ENCODE results near the gene TPST2. TPM values are rescaled to one million over a fixed set of nuclear protein-coding genes. Genes with fewer than 3 reads are reported as not detected.

Gene TPST2
- total RNA-seq: 10 to 100 TPM; 26.8 to 47.9 (median 38.5) TPM

DNA sequence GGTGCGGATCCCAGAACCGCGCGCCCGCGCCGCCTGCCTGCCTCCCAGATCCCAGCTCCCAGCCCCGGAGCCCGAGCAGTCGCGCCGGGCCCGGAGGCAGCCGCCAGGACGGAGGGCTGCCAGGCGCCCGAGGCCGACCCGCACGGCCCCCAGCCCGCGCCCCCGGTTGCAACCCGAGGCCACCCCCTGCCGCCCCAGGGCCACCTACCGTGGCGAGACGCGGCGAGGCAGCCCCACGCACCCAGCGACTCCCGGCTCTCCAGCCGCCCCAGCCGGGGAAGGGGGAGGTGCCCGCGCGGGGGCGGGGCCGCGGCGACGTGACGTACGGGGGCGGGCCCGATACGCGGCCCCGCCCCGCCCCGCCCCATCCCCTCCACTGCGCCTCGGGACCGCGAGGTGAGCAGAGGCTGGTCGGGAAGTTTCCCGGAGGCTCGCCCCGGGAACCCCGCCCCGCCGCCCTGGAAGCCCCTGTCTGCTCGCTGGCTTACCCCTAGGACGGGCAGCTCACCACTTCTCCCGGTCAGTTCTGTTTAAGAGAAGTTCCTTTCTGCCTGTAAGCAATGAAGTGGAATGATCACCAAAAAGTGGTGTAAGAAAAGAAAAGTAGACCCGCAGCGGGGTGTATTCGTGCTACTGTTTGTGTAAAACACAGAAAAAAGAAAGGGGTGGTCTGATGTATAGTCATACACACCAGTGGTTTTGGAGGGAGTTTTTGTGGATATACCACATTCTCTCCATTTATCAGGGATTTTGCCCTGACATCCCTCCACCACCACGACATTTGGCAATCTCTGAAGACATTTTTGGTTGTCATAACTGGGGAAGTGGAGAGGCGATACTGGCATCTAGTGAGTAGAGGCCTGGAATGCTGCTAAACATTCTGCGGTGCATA is at the start of gene TPST2:
TPST2 (minus strand) TSS at position 288 of the 892 bp plus-strand sequence. CDS start 48,502 bp downstream, outside the sequence.
- peaks cover 0 to 32% (median 5%) of the 10 kb centered on the region in 4 donors for H3K4me1 ChIP-seq
- H3K27ac ChIP-seq: peak within 1 kb of the TSS; percentile 85 to 94 (median 90)
- H3K9me3 ChIP-seq: no peaks in the 10 kb centered on the region
- H3K36me3 ChIP-seq: no peaks in the 10 kb centered on the region
- H3K27me3 ChIP-seq: no peaks in the 10 kb centered on the region
- peak; percentile 78 to 90 (median 89) for DNase-seq
- peak within 1 kb of the TSS; percentile 92 to 100 (median 96) for H3K4me3 ChIP-seq
- TF ChIP-seq, protein P1, sequence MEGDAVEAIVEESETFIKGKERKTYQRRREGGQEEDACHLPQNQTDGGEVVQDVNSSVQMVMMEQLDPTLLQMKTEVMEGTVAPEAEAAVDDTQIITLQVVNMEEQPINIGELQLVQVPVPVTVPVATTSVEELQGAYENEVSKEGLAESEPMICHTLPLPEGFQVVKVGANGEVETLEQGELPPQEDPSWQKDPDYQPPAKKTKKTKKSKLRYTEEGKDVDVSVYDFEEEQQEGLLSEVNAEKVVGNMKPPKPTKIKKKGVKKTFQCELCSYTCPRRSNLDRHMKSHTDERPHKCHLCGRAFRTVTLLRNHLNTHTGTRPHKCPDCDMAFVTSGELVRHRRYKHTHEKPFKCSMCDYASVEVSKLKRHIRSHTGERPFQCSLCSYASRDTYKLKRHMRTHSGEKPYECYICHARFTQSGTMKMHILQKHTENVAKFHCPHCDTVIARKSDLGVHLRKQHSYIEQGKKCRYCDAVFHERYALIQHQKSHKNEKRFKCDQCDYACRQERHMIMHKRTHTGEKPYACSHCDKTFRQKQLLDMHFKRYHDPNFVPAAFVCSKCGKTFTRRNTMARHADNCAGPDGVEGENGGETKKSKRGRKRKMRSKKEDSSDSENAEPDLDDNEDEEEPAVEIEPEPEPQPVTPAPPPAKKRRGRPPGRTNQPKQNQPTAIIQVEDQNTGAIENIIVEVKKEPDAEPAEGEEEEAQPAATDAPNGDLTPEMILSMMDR (IDR thresholded peaks at IDR 0.05): no peak
- peak; percentile 63 to 78 for TF ChIP-seq POLR2A (IDR thresholded peaks at IDR 0.05)

GRCh38 chr22:26636296-26636695 is 46.4 kb upstream of the TPST2 start:
- no peak for DNase-seq
- no peak overlapping the region for H3K4me3 ChIP-seq
- H3K9me3 ChIP-seq: no peaks in the 10 kb centered on the region
- H3K27me3 ChIP-seq: no peaks in the 10 kb centered on the region
- no peaks in the 10 kb centered on the region for H3K36me3 ChIP-seq
- TF ChIP-seq, protein P1 (IDR thresholded peaks at IDR 0.05): no peak
- TF ChIP-seq POLR2A (IDR thresholded peaks at IDR 0.05): no peak
- no peak overlapping the region for H3K27ac ChIP-seq
- H3K4me1 ChIP-seq: no peaks in the 10 kb centered on the region

DNA sequence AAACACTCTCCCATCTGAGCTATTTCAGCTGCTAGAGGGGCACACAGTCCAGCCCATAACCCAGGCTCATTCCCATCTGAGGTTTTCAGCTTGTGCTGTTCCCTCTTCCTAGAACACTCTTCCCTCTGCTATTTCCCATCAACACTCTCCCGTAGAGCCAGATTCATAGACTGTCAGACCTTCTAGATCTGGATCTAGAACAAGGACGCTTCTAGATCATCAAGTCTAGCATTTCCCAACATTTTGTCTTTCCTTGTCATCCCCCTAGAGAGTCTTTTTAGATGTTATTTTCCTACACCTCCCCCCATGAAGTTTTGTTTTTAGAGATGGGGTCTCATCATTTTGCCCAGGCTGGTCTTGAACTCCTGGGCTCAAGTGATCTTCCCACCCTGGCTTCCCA is 45.2 kb upstream of the TPST2 start:
- H3K36me3 ChIP-seq: no peaks in the 10 kb centered on the region
- H3K9me3 ChIP-seq: no peaks in the 10 kb centered on the region
- H3K4me3 ChIP-seq: no peak overlapping the region
- TF ChIP-seq POLR2A (IDR thresholded peaks at IDR 0.05): no peak
- TF ChIP-seq, protein P1 (IDR thresholded peaks at IDR 0.05): no peak
- no peak for DNase-seq
- H3K4me1 ChIP-seq: no peaks in the 10 kb centered on the region
- no peak overlapping the region for H3K27ac ChIP-seq
- H3K27me3 ChIP-seq: no peaks in the 10 kb centered on the region

GRCh38 chr22:26634189-26634588 is 44.3 kb upstream of the TPST2 start:
- TF ChIP-seq, protein P1 (IDR thresholded peaks at IDR 0.05): no peak
- TF ChIP-seq POLR2A (IDR thresholded peaks at IDR 0.05): no peak
- Histone ChIP-seq H3K27me3 (no peaks in the 10 kb centered on the region), H3K4me1 (peaks cover 0 to 2% (median 0%) of the 10 kb centered on the region in 4 donors), H3K27ac (no peak overlapping the region), H3K4me3 (no peak overlapping the region), H3K9me3 (no peaks in the 10 kb centered on the region), H3K36me3 (no peaks in the 10 kb centered on the region)
- DNase-seq: no peak

- DNase-seq: no peak
- no peaks in the 10 kb centered on the region for H3K36me3 ChIP-seq
- H3K4me1 ChIP-seq: peaks cover 0 to 4% (median 0%) of the 10 kb centered on the region in 4 donors
- no peak overlapping the region for H3K27ac ChIP-seq
- TF ChIP-seq, protein P1 (IDR thresholded peaks at IDR 0.05): no peak
- no peak for TF ChIP-seq POLR2A (IDR thresholded peaks at IDR 0.05)
- no peaks in the 10 kb centered on the region for H3K9me3 ChIP-seq
- H3K4me3 ChIP-seq: no peak overlapping the region
- no peaks in the 10 kb centered on the region for H3K27me3 ChIP-seq
Observed at GRCh38 chr22:26632422-26633155, 42.7 kb upstream of the TPST2 start.

All from Peyer's patch (tissue), 4 donors.